ENCODE data around the gene MAP7D1. TPM values are rescaled to one million over a fixed set of nuclear protein-coding genes. Genes with fewer than 3 reads are reported as not detected.

Gene MAP7D1
- total and polyA plus RNA-seq, 10 of the 15 experiments (the other 5 are each of a cell fraction or from before 2014, with no cell fraction given): 4.4 to 97.6 (median 24.2) TPM

DNA sequence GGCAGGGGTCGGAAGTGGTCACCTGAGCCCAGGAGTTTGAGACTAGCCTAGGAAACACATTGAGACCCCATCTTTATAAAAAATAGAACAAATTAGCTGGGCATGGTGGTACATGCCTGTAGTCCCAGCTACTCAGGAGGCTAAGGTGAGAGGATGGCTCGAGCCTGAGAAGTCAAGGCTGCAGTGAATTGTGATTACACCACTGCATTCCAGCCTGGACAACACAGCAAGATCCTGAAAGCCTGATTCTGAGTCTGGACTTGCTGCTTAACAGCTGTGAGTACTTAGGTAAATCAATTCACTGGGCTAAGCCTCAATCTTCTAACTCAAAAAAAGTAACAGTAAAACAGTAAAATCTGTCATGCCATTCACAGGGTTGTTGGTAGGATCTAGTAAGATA is 11.5 kb upstream of the MAP7D1 start (continued):
- no peak for TF ChIP-seq EZH2 (IDR thresholded peaks at IDR 0.05; ENCODE audit: borderline replicate concordance, control insufficient read depth, low read depth, low read length)

DNA sequence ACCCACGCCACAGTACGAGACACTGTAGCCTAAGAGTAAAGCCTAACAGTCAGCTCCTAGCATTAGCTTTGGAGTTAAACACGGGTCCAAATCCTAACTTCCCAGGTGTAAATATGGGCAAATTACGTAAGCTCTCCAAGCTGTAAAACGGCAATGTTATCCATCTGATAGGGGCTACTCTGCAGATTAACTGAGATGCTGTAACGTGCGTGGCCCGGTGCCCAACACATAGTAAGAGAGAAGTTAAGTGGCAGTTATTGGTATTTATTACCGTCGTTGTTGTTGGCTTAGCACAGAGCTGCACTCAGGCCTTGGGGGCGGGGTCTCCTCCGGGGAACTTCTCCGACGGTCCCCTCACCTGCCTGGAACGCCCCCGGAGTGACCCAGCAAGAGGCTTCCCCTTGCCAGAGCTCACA is 7.1 kb upstream of the MAP7D1 start:
- WGBS (ENCODE audit: insufficient coverage, insufficient replicate concordance, low lambda C conversion rate, missing lambda C conversion rate): 2% methylated on average over 16 of the region's 16 CpGs

More for the DNA sequence above, 7.1 kb upstream of the MAP7D1 start:
- intact Hi-C loops (cut with micrococcal nuclease; ENCODE audit: unreplicated experiment) (loop anchor here (1.0 to 2.0 kb wide), 4 partner anchors 39 to 272 kb away; partner anchors contain the start of gene THRAP3), in situ Hi-C loops (cut with MboI) (no loop called here)
- BruUV-seq (replicated peaks): TSS peak; percentile 86
- H3K4me1 ChIP-seq (ENCODE audit: control insufficient read depth, insufficient read depth, low read length): peaks cover 34% of the 10 kb centered on the region
- H3K27ac ChIP-seq (ENCODE audit: control insufficient read depth, insufficient read depth): peak overlapping the region; percentile 75
- H3K79me2 ChIP-seq (ENCODE audit: control insufficient read depth, insufficient read depth, low read length): peaks cover 23% of the 10 kb centered on the region
- no peaks in the 10 kb centered on the region for H3K36me3 ChIP-seq (ENCODE audit: control insufficient read depth in 2 of 2, insufficient read depth in 2 of 2, low read length in 1 of 2)
- no peaks in the 10 kb centered on the region for H3K9me3 ChIP-seq (replicated peaks; ENCODE audit: control insufficient read depth, insufficient read depth, low read length)
- ChIA-PET SMC1A (ENCODE audit: uncharacterized antibody, unreplicated experiment) (interaction anchor here (1.0 to 5.9 kb wide), 20 partner anchors 14 to 273 kb away, joined by 3 to 135 read pairs (median 8); partner anchors contain the start of genes LSM10, SH3D21 and THRAP3), RAD21 (ENCODE audit: unreplicated experiment) (interaction anchor here (1.1 to 5.5 kb wide), 18 partner anchors 9 to 302 kb away, joined by 3 to 147 read pairs (median 10); partner anchors contain the start of genes OSCP1, SH3D21 and THRAP3), CTCF (interaction anchor here (0.6 to 10.2 kb wide), 29 partner anchors 9 to 302 kb away, joined by 3 to 262 read pairs (median 10); partner anchors contain the start of genes EVA1B, LSM10, SH3D21 and THRAP3), POLR2A (interaction anchor here (0.6 to 4.0 kb wide), 16 partner anchors 13 to 249 kb away, joined by 3 to 86 read pairs (median 5); partner anchors contain the start of genes LSM10, STK40 and THRAP3)
- TF ChIP-seq HDGF (IDR thresholded peaks at IDR 0.05) (no peak), ZNF217 (IDR thresholded peaks at IDR 0.05) (peak; percentile 60; the same call in 1 of the 2 replicates), EGR1 (IDR thresholded peaks at IDR 0.05; ENCODE audit: borderline replicate concordance in 1 of 2, low read depth in 2 of 2, low read length in 2 of 2) (peak in 1 of 2 experiments; percentile 56; a peak in 1 of 3 replicates)
- peak overlapping the region; percentile 77 for H2AFZ ChIP-seq (ENCODE audit: control insufficient read depth, low read depth, low read length)
- DNase-seq (ENCODE audit: low read depth, low spot score) (no peak), FAIRE-seq (no peak), ATAC-seq (no peak)
- peak overlapping the region; percentile 72 for H3K9ac ChIP-seq (ENCODE audit: control insufficient read depth, insufficient read depth, low read length)
- H4K20me1 ChIP-seq (ENCODE audit: control insufficient read depth, insufficient read depth): no peaks in the 10 kb centered on the region
- no peaks in the 10 kb centered on the region for H3K27me3 ChIP-seq (replicated peaks in 1 of 2; ENCODE audit: control insufficient read depth in 2 of 2, insufficient read depth in 2 of 2, low read length in 1 of 2)
- H3K4me3 ChIP-seq: peak overlapping the region; percentile 86
- H3K4me2 ChIP-seq (ENCODE audit: control insufficient read depth, insufficient read depth): peak overlapping the region; percentile 77
